NT2/D1 (cell line): Measurements from ENCODE around the gene ZBTB20.

Experiments
- DNase-seq: peaks from one replicate; pipeline ENCODE4 v3.0.0-alpha.2; 2011; ENCODE audit warnings: low read depth, low spot score
- H3K27me3 ChIP-seq: 2 replicates; pipeline ENCODE4 v1.6.0; 2011; ENCODE audit warnings: mild to moderate bottlenecking; ENCODE audit not compliant: insufficient read length, insufficient read depth
- H3K36me3 ChIP-seq: 2 replicates; pipeline ENCODE4 v1.6.1; 2011; ENCODE audit warnings: mild to moderate bottlenecking, low read length, mixed read lengths; ENCODE audit not compliant: insufficient read depth, insufficient read length
- H3K4me1 ChIP-seq: 2 replicates; pipeline ENCODE4 v1.5.1; 2011; ENCODE audit not compliant: insufficient read depth, insufficient read length
- H3K4me3 ChIP-seq: 2 replicates; pipeline ENCODE4 v1.5.1; 2011; ENCODE audit warnings: low read depth; ENCODE audit not compliant: insufficient read length
- H3K9ac ChIP-seq: 2 replicates; pipeline ENCODE4 v1.6.0; 2011; ENCODE audit warnings: low read depth; ENCODE audit not compliant: insufficient read length
- H3K9me3 ChIP-seq: 2 replicates; pipeline ENCODE4 v1.5.1; 2011; ENCODE audit warnings: mild to moderate bottlenecking, low read length; ENCODE audit not compliant: insufficient read depth
- SUZ12 ChIP-seq: IDR thresholded peaks from 2 replicates; pipeline ENCODE4 v1.6.1; 2011; ENCODE audit not compliant: insufficient read length, insufficient read depth; ENCODE audit errors: extremely low read depth
- YY1 ChIP-seq: IDR thresholded peaks from 2 replicates; pipeline ENCODE4 v1.6.1; 2011; ENCODE audit not compliant: insufficient read length, insufficient read depth
- ZNF274 ChIP-seq: IDR thresholded peaks from 2 replicates; pipeline ENCODE4 v1.6.1; 2011; ENCODE audit warnings: mild to moderate bottlenecking, low read depth, low read length

The ZBTB20 gene

DNA sequence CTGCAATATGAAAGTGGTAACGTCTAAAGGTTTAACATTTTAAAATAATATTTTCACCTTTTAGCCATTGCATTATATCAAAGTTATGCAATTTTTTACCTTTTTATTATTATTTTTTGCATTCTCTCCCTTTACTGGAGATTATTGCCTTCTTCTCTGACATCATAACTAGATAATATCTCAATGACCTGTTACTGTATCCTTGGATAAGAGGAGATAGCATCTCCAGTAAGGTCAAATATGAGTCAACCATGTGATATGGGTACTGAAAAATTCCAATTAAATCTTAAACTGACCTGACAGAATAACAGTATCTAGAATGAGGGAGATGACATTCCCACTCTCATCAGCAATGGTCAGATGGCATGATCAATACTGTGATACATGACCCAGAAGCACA lies 108.3 kb downstream of the ZBTB20 start:
- no peak overlapping the region for H3K9ac ChIP-seq
- no peak for DNase-seq
- TF ChIP-seq YY1 (no peak), ZNF274 (no peak), SUZ12 (no peak)
- no peaks in the 10 kb centered on the region for H3K4me1 ChIP-seq
- H3K36me3 ChIP-seq: no peaks in the 10 kb centered on the region
- H3K4me3 ChIP-seq: no peak overlapping the region
- H3K27me3 ChIP-seq: no peaks in the 10 kb centered on the region
- H3K9me3 ChIP-seq: no peaks in the 10 kb centered on the region

DNA sequence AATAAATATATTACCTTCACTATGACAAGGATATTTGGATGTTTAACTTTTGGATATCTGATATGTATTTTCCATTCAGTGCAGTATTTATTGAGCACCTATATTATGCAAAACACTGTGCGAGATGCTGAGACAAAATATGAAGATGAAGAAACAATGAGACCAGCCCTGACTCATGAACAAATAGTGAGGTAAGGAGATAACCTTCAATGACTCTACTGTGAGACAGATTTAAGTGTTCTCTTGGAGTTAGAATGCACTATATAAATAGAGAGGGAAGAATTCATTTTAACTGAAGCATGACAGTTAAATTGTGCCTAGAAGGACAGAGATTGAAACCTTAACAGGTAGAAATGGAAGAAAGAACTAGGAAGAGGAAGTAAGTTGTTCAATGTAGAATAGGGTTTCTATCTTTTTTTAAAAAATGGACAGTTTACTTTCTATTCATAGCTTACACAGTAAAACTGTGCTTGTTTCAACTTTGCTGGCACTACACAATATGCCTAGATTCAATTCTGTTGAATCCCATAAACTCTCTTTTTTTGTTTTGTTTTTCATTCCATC lies 124.2 kb downstream of the ZBTB20 start:
- Histone ChIP-seq H3K27me3 (no peaks in the 10 kb centered on the region), H3K36me3 (no peaks in the 10 kb centered on the region), H3K4me3 (no peak overlapping the region), H3K9ac (no peak overlapping the region), H3K4me1 (no peaks in the 10 kb centered on the region), H3K9me3 (no peaks in the 10 kb centered on the region)
- DNase-seq: no peak
- TF ChIP-seq SUZ12: no peak
- TF ChIP-seq ZNF274: no peak
- TF ChIP-seq YY1: no peak

GRCh38 chr3:115022199-115022598 lies 124.9 kb downstream of the ZBTB20 start:
- H3K9ac ChIP-seq: no peak overlapping the region

DNA sequence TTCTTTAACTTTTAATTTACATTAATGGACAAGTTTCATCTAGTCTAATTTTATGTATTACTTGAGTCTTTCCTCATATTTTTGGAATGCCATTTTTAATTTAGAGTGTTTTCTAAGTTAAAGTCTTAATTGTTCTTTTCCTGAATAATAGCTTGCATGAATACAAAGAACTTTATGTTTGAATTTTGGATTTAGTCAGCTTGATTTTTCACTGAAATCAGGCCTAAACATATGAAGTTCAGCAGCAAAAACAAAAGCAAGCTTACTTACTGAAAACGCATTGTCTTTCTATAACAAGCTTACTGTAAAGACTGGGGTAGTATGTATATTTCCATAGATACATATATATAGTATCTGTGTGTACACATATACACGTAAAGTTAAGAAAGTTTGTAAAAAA lies 126.0 kb downstream of the ZBTB20 start:
- Histone ChIP-seq H3K4me1 (no peaks in the 10 kb centered on the region), H3K9ac (no peak overlapping the region), H3K4me3 (no peak overlapping the region), H3K27me3 (no peaks in the 10 kb centered on the region), H3K36me3 (no peaks in the 10 kb centered on the region), H3K9me3 (no peaks in the 10 kb centered on the region)
- no peak for TF ChIP-seq ZNF274
- no peak for TF ChIP-seq YY1
- TF ChIP-seq SUZ12: no peak
- no peak for DNase-seq

More at GRCh38 chr3:115022199-115022598, 124.9 kb downstream of the ZBTB20 start:
- no peak for DNase-seq
- Histone ChIP-seq H3K9me3 (no peaks in the 10 kb centered on the region), H3K27me3 (no peaks in the 10 kb centered on the region), H3K36me3 (no peaks in the 10 kb centered on the region), H3K4me1 (no peaks in the 10 kb centered on the region), H3K4me3 (no peak overlapping the region)
- TF ChIP-seq SUZ12 (no peak), YY1 (no peak), ZNF274 (no peak)

DNA sequence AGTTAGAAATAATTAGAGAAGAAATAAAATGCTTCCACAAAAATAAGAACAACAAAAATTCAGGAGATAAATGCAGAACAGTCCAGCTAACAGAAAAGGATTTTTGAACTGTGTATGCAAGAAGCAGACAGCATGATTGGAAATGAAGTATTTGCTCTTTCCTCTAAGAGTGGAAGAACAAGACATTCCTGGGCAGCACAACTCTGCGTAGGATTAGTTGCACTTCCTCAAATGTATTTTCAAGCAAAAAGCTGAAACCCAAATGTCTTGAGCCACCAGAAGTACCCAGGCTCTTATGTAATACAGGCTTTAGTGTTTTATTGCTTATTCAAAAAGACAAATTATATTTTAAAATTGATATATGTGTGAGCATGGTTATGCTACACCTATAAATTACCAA lies 127.2 kb downstream of the ZBTB20 start:
- Histone ChIP-seq H3K27me3 (no peaks in the 10 kb centered on the region), H3K36me3 (no peaks in the 10 kb centered on the region), H3K9me3 (no peaks in the 10 kb centered on the region), H3K9ac (no peak overlapping the region), H3K4me1 (no peaks in the 10 kb centered on the region), H3K4me3 (no peak overlapping the region)
- TF ChIP-seq YY1: no peak
- TF ChIP-seq ZNF274: no peak
- TF ChIP-seq SUZ12: no peak
- no peak for DNase-seq

- H3K36me3 ChIP-seq: no peaks in the 10 kb centered on the region
- H3K4me1 ChIP-seq: no peaks in the 10 kb centered on the region
- DNase-seq: no peak
- no peak overlapping the region for H3K9ac ChIP-seq
- no peak for TF ChIP-seq YY1
- TF ChIP-seq ZNF274: no peak
- TF ChIP-seq SUZ12: no peak
- H3K27me3 ChIP-seq: no peaks in the 10 kb centered on the region
- no peaks in the 10 kb centered on the region for H3K9me3 ChIP-seq
- no peak overlapping the region for H3K4me3 ChIP-seq
Measured at GRCh38 chr3:115018694-115019093, 128.4 kb downstream of the ZBTB20 start.

GRCh38 chr3:115007966-115008365 lies 139.1 kb downstream of the ZBTB20 start:
- Histone ChIP-seq H3K27me3 (no peaks in the 10 kb centered on the region), H3K9me3 (no peaks in the 10 kb centered on the region), H3K4me3 (no peak overlapping the region), H3K36me3 (no peaks in the 10 kb centered on the region), H3K4me1 (no peaks in the 10 kb centered on the region), H3K9ac (no peak overlapping the region)
- TF ChIP-seq YY1 (no peak), ZNF274 (no peak), SUZ12 (no peak)
- DNase-seq: no peak
